Measurements from ENCODE around the gene STON1.
"Not testable (repeated sequence)": the region's sequence is repeated elsewhere in the genome, so short reads cannot be mapped to it uniquely, and the experiment has no call there.

The STON1 gene

DNA sequence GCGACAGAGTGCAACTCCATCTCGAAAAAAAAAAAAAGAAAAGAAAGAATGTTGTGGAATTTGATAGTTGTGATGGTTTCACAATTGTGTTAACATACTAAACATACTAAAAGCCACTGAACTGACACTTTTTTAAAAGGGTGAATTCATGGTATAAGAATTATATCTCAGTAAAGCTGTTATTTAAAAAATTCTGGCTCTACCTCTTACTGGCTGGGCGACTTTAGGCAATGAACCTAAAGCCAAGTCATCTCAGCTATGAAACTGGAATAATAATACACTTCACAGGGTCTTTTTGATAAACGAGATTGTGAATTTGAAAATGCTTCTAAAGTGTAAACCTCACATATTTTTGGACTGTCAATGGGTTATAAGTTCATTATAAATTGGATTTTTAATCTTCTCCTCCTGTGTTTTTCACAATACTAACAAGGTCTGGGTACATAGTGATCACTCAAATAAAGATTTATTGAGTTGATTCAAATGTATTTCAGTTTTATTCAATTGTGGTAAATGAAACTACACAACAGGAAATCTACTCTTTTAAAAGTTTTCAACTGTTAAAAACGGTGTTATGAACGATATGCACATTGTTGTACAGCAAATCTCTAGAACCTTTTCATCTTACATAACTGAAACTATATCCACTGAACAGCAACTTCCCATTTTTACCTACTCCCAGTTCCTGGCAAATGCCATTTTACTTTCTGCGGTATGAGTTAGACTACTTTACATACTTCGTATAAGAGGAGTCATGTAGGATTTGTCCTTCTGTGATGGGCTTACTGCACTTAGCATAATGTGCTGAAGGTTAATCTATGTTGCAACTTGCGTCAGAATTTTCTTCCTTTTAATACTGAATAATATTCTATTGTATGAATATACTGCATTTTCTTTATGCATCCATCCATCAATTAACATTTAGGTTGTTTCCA lies 44.7 kb downstream of the STON1 start:
- no peak for DNase-seq (ENCODE audit: low spot score)

DNA sequence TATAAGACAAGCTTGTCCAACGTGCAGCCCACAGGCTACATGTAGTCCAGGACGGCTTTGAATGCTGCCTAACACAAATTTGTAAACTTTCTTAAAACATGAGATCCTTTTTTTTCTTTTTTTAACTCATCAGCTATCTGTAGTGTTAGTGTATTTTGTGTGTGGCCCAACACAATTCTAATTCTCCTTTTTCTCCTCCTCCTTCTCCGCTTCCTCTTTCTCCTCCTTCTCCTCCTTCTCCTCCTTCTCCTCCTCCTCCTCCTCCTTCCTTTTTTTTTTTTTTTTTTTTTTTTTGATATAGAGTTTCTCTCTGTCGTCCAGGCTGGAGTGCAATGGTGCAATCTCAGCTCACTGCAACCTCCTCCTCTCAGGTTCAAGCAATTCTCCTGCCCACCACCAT lies 48.4 kb downstream of the STON1 start:
- no peak for DNase-seq (ENCODE audit: low spot score)

DNA sequence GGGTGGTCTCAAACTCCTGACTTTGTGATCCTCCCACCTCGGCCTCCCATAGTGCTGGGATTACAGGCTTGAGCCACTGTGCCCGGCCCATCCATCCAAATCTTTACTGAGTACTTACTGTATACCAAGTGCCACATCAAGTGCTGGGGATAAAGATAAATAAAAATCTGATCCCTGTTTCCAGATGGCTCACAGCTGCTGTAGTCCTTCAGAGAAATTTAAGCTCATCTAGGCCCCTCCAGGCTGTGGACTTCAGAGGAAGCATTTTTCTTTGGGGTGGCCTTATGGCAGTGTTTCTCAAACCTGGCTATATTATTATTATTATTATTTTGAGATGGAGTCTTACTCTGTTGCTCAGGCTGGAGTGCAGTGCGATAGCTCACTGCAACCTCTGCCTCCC lies 54.0 kb downstream of the STON1 start:
- no peak for DNase-seq (ENCODE audit: low spot score)

- no peak for DNase-seq (ENCODE audit: low spot score)
Observed at GRCh38 chr2:48584551-48584950, 54.6 kb downstream of the STON1 start.

- DNase-seq (ENCODE audit: low spot score), result no peak
Observed at GRCh38 chr2:48586433-48586832, 56.5 kb downstream of the STON1 start.

GRCh38 chr2:48587560-48587959 lies 57.6 kb downstream of the STON1 start:
- DNase-seq (ENCODE audit: low spot score), result no peak

DNA sequence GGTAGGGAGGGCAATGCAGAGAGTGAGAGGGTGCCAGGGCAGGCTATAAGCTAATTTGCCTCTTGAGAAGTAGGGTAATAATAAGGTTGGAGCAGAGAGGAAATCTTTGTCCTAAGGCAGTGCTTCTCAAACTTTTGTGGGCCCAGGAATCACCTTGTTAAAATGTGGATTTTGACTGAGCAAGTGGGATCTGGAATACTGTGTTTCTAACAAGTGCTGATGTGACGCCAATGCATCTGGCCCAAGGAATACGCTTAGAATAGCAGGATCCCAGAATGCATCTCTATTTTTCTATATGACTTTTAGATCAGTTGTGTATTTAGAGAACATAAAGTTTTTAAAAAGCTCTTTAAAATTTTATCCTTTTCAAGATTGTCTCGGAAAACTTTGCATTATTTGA lies 58.0 kb downstream of the STON1 start:
- no peak for DNase-seq (ENCODE audit: low spot score)

DNA sequence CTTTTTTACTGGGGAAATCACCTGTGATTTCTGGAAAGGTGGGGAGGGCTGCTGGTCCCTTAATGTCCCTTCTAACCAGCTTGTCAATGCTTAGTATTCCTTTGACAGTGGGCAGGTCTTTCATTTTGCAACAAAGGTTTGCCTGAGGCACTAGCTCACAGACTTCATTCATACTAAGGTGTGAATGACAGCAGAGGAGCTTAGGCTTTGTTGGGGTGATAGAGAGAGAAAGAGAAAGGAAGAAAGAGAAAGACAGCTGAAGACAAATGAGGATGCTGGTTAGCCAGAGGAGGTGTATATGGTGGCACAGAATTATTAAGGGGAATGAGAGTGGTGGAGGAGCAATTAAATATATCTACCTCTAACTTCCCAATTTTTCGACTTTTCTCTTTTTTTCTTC lies 58.8 kb downstream of the STON1 start:
- no peak for DNase-seq (ENCODE audit: low spot score)

DNA sequence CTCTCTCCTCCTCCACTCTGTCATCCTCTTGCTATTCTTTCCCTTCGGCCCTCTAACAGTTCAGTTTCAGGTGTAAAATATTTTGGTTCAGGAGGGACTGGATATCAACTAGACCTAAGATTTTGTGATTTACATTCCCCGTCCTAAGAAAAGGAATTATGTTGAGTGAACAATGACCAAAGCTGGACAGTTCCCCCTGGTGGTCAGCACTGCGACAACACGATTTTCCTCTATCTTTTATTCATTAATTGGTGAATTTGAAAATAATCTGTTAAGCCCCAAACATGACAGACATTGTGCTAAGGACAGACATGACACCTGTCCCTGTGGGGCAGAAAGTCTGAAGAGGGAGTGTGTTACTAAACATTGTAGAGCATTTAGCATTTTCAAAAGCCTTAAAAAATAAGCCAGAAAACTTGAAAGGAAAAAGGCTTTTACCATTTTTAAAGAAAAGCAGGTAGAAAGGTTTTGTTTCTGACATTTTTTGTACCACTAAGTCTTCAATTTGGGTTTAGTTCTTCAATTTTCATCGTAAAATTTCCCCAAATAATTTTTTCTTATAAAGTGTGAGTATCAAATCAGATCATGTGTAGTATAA lies 59.3 kb downstream of the STON1 start:
- DNase-seq (ENCODE audit: low spot score), result peak; percentile 40

DNA sequence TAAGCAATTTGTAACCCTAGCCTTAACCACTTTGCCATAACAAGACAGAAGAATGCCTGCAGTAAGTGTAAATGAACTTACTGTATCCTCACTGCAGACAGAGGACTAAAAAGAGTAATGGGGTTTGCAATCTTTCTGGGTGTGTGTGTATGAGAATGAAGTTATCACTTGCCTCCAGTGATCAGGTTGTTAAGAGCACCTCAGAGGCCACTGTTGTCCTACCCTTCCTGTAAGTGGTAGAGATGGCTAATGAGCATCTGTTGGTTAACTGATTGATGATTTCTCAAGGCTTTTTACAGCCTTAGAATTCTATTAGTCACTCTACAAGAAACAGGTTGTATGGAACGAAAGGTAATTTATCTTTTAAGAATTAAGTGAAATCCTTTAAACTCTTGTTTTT lies 60.1 kb downstream of the STON1 start:
- DNase-seq (ENCODE audit: low spot score), result no peak

DNA sequence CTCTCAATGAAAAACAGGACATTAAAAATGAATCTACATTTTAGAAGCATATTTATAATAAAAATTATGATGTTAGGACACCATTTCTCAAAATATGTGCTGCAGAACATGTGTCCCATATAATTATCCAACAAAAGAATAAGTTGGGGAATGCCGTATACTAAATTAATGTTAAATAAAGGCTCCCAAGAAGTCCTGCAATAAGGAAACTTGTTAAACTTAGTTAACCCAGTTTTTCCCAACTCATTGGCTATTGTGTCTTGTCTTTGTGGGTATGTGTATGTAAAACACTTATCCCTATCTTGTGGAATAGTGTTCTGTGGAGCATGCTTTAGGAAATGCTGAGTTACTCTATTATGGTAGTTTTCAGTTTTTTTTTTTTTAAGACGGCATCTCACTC lies 62.1 kb downstream of the STON1 start:
- no peak for DNase-seq (ENCODE audit: low spot score)

DNA sequence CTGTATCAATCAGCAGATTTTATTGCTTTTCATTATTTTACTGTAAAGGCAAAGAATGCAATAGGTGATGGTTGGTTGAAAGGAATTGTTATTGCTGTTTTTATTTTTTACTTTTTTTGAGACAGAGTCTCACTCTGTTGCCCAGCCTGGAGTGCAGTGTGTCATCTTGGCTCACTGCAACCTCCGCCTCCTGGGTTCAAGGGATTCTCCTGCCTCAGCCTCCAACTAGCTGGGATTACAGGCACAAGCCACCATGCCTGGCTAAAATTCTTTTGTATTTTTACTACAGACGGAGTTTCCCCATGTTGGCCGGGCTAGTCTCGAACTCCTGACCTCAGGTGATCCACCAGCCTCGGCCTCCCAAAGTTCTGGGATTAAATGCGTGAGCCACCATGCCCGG lies 66.8 kb downstream of the STON1 start:
- not testable (repeated sequence) for DNase-seq (ENCODE audit: low spot score)

DNA sequence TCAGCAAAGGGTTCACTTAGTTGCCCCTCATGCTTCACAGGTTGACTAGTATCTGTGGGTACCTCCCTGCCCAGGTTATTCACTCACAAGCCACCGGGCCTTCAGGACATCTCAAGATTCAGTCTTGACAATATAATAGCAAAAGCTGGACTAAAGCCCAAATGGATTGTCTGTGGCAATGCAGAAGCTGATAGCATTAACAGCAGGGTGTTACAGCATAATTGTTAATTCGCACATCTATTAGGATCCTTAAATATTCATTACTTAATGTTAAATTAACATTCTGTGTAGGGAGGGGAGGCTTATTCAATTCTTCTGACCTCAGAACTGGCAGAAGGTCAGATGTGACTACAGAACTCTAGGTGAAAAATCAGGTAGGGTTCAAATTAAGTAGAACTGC lies 67.5 kb downstream of the STON1 start:
- no peak for DNase-seq (ENCODE audit: low spot score)

GRCh38 chr2:48600204-48600813 lies 70.4 kb downstream of the STON1 start:
- peak; percentile 23 for DNase-seq (ENCODE audit: low spot score)

GRCh38 chr2:48600917-48601316 lies 71.0 kb downstream of the STON1 start:
- no peak for DNase-seq (ENCODE audit: low spot score)

- peak; percentile 35 for DNase-seq (ENCODE audit: low spot score)
Observed at GRCh38 chr2:48601349-48601748, 71.4 kb downstream of the STON1 start.

DNA sequence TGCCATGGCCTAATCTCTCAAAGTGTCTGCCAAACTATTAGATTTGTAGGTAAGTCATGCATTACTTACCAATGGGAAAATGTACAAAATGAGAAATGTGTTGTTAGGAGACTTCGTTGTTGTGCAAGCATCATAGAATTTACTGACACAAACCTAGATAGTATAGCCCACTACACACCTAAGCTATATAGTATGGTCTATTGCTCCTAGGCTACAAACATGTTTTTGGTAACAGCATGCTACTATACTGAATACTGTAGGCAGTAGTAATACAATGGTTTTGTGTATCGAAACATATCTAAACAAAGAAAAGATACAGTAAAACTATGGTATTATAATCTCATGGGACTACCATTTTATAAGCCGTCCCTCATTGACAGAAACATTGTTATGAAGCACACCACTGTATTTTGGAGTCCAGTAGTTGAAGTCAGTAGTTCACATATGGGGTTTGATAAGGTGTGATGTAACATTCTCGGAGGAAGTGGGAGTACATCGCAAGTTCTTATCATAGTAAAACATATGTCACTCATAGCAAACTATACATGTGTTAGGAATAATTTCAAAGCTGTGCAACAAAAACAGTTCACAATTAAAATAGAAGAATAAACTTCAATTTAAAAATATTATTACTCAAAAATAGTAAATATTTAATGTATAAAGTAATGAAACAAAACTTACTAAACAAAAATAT lies 75.7 kb downstream of the STON1 start:
- no peak for DNase-seq (ENCODE audit: low spot score)

- no peak for DNase-seq (ENCODE audit: low spot score)
Observed at GRCh38 chr2:48607307-48608014, 77.5 kb downstream of the STON1 start.

GRCh38 chr2:48613211-48613610 lies 83.3 kb downstream of the STON1 start:
- no peak for DNase-seq (ENCODE audit: low spot score)

DNA sequence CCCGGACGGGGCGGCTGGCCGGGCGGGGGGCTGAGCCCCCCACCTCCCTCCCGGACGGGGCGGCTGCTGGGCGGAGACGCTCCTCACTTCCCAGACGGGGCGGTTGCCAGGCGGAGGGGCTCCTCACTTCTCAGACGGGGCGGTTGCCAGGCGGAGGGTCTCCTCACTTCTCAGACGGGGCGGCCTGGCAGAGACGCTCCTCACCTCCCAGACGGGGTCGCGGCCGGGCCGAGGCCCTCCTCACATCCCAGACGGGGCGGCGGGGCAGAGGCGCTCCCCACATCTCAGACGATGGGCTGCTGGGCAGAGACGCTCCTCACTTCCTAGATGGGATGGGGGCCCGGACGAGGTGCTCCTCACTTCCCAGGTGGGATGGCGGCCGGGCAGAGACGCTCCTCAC lies 84.6 kb downstream of the STON1 start:
- not testable (repeated sequence) for DNase-seq (ENCODE audit: low spot score)

- no peak for DNase-seq (ENCODE audit: low spot score)
Observed at GRCh38 chr2:48617618-48618017, 87.7 kb downstream of the STON1 start, which contains the start of gene GTF2A1L. GTF2A1L (plus strand) TSS chr2:48617856; CDS start chr2:48617875, 19 bp downstream.

DNA sequence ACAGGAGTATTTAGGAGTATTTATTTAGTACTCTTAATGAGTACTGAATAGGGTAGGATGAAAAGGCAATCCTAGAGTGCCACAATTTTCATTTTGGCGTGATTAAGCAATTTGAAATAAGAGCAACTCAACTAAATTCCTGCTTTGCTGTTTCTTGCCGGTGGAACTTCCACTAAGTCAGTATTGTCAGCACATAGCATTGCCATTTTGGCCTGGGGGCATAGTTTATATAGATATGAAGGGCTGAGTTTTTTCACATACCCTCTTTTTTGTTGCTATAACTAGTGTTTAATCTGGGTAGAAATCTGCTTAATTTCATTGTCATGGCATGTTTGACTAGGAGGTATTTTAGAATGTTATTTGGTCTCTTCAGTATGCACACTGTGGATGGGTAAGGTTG lies 89.6 kb downstream of the STON1 start:
- no peak for DNase-seq (ENCODE audit: low spot score)

All from iPS-NIHi11 (cell line).